ENCODE data around the gene RABL3.
"Not testable (repeated sequence)": the region's sequence is repeated elsewhere in the genome, so short reads cannot be mapped to it uniquely, and the experiment has no call there.

RABL3 gene

GRCh38 chr3:120682095-120682681, 60.1 kb downstream of the RABL3 start, which contains the start of gene HGD:
Gene HGD, minus strand, starts transcription at chr3:120682239. Its CDS starts 128 bp downstream, at chr3:120682111.
- no peak for FAIRE-seq

- FAIRE-seq, result no peak
These were observed 60.7 kb downstream of the RABL3 start for GRCh38 chr3:120681506-120682038.

GRCh38 chr3:120681018-120681417, 61.3 kb downstream of the RABL3 start:
- no peak for FAIRE-seq

GRCh38 chr3:120680193-120680894, 62.0 kb downstream of the RABL3 start:
- FAIRE-seq, result no peak

GRCh38 chr3:120678984-120679383, 63.3 kb downstream of the RABL3 start:
- FAIRE-seq, result no peak

- no peak for FAIRE-seq
These were observed 63.9 kb downstream of the RABL3 start for GRCh38 chr3:120678331-120678947.

- not testable (repeated sequence) for FAIRE-seq
These were observed 65.1 kb downstream of the RABL3 start for GRCh38 chr3:120677193-120677592.

- FAIRE-seq, result no peak
These were observed 69.2 kb downstream of the RABL3 start for GRCh38 chr3:120673116-120673515.

- no peak for FAIRE-seq
These were observed 71.7 kb downstream of the RABL3 start for GRCh38 chr3:120670576-120670975.

- FAIRE-seq, result no peak
These were observed 77.4 kb downstream of the RABL3 start for GRCh38 chr3:120664926-120665325.

GRCh38 chr3:120661945-120662344, 80.4 kb downstream of the RABL3 start:
- no peak for FAIRE-seq

- no peak for FAIRE-seq
These were observed 81.0 kb downstream of the RABL3 start for GRCh38 chr3:120661106-120661905.

GRCh38 chr3:120659834-120660233, 82.5 kb downstream of the RABL3 start:
- no peak for FAIRE-seq

GRCh38 chr3:120659285-120659684, 83.0 kb downstream of the RABL3 start:
- no peak for FAIRE-seq

GRCh38 chr3:120652896-120653545, 89.3 kb downstream of the RABL3 start:
- no peak for FAIRE-seq

GRCh38 chr3:120652281-120652680, 90.0 kb downstream of the RABL3 start:
- FAIRE-seq, result no peak

GRCh38 chr3:120650311-120650710, 92.0 kb downstream of the RABL3 start:
- FAIRE-seq, result no peak

- no peak for FAIRE-seq
These were observed 92.5 kb downstream of the RABL3 start for GRCh38 chr3:120649830-120650233.

- FAIRE-seq, result no peak
These were observed 94.0 kb downstream of the RABL3 start for GRCh38 chr3:120648290-120648689.

GRCh38 chr3:120646771-120647432, 95.4 kb downstream of the RABL3 start:
- no peak for FAIRE-seq

- FAIRE-seq, result no peak
These were observed 97.1 kb downstream of the RABL3 start for GRCh38 chr3:120645083-120645845.

Measured in TTC549 (cell line).